Endothelial cell of umbilical vein (primary cell): Measurements from ENCODE around the gene CCND1.

Source experiments
- EZH2 ChIP-seq: IDR thresholded peaks from 2 replicates; pipeline ENCODE4 v1.6.1; 2012; ENCODE audit warnings: borderline replicate concordance, low read depth, mild to moderate bottlenecking, moderate library complexity, low read length, inconsistent platforms; ENCODE audit not compliant: severe bottlenecking
- JUN ChIP-seq: IDR thresholded peaks from 2 replicates; pipeline ENCODE4 v1.6.1; 2011; ENCODE audit warnings: borderline replicate concordance, low read depth; ENCODE audit not compliant: insufficient read length, insufficient read depth
- MAX ChIP-seq: IDR thresholded peaks from 2 replicates; pipeline ENCODE4 v1.6.1; 2011; ENCODE audit not compliant: insufficient read depth, insufficient read length
- MYC ChIP-seq: IDR thresholded peaks from one replicate; pipeline ENCODE4 v1.6.1; 2011; ENCODE audit warnings: mild to moderate bottlenecking, low read depth, low read length
- TF ChIP-seq, protein P1 (sequence below), 2 donors: IDR thresholded peaks; 1 replicate in 1 of 2; 2 replicates in 1 of 2; pipeline ENCODE4 v1.5.1; 2011; ENCODE audit warnings: low read length in 2 of 2, mild to moderate bottlenecking in 2 of 2, moderate library complexity in 2 of 2, control low read depth in 1 of 2, inconsistent platforms in 1 of 2, low read depth in 1 of 2; ENCODE audit not compliant: insufficient read depth in 1 of 2; ENCODE audit errors: extremely low read depth in 1 of 2

- TF ChIP-seq, protein P1, sequence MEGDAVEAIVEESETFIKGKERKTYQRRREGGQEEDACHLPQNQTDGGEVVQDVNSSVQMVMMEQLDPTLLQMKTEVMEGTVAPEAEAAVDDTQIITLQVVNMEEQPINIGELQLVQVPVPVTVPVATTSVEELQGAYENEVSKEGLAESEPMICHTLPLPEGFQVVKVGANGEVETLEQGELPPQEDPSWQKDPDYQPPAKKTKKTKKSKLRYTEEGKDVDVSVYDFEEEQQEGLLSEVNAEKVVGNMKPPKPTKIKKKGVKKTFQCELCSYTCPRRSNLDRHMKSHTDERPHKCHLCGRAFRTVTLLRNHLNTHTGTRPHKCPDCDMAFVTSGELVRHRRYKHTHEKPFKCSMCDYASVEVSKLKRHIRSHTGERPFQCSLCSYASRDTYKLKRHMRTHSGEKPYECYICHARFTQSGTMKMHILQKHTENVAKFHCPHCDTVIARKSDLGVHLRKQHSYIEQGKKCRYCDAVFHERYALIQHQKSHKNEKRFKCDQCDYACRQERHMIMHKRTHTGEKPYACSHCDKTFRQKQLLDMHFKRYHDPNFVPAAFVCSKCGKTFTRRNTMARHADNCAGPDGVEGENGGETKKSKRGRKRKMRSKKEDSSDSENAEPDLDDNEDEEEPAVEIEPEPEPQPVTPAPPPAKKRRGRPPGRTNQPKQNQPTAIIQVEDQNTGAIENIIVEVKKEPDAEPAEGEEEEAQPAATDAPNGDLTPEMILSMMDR (IDR thresholded peaks at IDR 0.05; ENCODE audit: extremely low read depth in 1 of 2, insufficient read depth in 1 of 2, low read depth in 1 of 2, low read length in 2 of 2), result no peak
- no peak for TF ChIP-seq MAX
- TF ChIP-seq EZH2, result no peak
- no peak for TF ChIP-seq JUN
- no peak for TF ChIP-seq MYC
These were observed 30.9 kb downstream of the CCND1 start for GRCh38 chr11:69671734-69672465.
